Suppressor macrophage treated with lipopolysaccharide for 1 hour (primary cell): ENCODE results near the gene FRMD5.

Experiments used
- DNase-seq, 3 donors: peaks; one replicate each; pipeline ENCODE4 v3.0.0-alpha.2; 2020 to 2022

FRMD5 gene

GRCh38 chr15:44159492-44159891 is 35.6 kb downstream of the FRMD5 start:
- no peak for DNase-seq

DNA sequence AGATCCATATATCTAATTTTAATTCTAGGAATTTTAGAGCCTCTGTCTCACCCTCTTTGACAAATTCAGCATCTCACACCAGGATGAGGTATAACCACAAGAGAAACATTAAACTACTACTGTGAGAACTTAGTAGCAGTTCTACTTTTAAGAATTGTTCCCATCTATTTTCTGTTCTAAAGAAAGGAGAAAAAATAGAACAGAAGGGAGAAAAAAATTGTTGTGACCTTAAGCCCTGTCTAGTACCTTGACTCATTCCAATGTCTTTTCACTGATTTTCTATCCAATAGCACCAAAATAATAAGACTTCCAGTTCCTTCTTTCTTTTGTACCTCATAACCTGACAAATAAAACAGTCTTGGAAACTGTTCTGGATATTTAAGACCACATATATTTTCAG is 37.0 kb downstream of the FRMD5 start:
- DNase-seq, result no peak

GRCh38 chr15:44157679-44158078 is 37.4 kb downstream of the FRMD5 start:
- peak in 2 of 3 donors; percentile 8 to 23 for DNase-seq

GRCh38 chr15:44153352-44153751 is 41.7 kb downstream of the FRMD5 start:
- no peak for DNase-seq

- no peak for DNase-seq
Measured at GRCh38 chr15:44149224-44149623, 45.8 kb downstream of the FRMD5 start.

DNA sequence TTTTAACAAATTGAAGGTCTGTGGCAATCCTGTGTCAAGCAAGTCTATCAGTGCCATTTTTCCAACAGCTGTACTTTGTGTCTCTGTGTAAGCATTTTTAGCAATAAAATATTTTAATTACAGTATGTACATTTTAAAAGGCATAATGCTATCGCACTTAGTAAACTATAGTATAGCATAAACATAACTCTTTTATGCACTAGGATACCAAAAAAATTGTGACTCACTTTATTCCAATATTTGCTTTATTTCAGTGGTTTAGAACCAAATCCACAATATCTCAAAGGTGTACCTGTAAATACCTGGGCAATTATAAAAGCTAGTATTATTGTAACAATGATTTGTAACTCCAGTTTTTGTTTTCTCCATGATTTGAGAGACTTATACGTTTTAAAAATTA is 46.5 kb downstream of the FRMD5 start:
- no peak for DNase-seq

DNA sequence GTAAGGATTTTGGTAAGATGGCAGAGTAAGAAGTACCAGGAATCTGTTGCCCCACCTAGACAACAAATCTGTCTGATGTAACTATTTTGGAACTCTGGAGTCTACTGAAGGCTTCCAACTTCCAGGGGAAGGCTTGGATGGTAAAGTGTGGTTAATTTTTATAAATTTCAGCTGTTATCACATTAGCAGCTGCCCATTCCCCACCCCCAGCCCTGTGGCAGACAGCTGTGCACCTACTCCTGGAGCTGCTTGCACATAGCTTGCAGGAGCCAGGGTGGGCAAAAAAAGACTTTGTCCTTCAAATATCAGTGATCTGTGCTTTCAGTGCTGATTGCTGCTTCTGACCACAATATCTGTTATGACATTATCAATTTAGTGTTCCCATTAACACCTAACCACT is 47.4 kb downstream of the FRMD5 start:
- no peak for DNase-seq

- DNase-seq, result no peak
Measured at GRCh38 chr15:44145495-44145894, 49.6 kb downstream of the FRMD5 start.

GRCh38 chr15:44144992-44145391 is 50.1 kb downstream of the FRMD5 start:
- no peak for DNase-seq

DNA sequence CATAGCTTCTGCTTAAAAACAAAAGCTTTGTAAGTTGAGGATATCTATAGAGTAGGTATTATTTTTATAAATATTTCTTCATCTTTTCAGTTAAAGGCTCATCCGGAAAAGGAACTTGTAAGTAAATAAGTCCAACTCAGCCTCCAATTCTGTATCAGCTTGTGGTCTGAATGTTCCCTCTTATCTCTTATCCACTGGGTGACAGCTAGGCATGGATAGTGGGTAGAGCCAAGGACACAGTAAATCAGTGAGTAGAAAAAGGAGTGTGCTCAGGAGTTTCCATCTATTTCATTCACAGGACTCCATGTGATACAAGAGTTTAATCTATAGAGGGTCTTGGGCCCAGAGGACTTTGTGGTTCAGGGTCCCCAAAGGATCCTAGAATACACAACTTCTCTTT is 50.9 kb downstream of the FRMD5 start:
- no peak for DNase-seq

GRCh38 chr15:44137750-44138149 is 57.3 kb downstream of the FRMD5 start:
- DNase-seq, result no peak

DNA sequence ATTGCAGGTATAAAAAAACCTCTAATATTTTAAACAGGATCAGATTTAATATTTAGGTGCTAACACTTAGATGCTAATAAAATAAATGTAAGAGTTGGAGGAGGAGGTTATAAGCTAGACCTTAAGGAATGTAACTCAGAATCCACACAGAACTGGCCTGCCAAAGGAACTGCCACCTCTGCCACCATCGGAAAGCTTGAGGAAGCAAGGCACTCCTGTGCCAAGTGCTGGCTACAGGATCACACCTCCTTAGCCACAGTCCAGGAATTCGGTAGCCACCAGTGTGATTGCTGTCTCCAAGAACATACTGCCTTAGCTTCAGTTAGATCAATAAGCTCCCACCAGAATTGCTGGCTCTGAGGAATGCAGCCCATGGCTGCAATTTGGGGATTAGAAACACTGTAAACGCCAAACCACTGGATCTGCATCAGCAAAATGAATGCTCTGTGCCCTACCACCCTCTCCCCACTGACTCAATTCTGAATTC is 58.0 kb downstream of the FRMD5 start:
- DNase-seq, result no peak

GRCh38 chr15:44132057-44132456 is 63.0 kb downstream of the FRMD5 start:
- DNase-seq, result no peak

DNA sequence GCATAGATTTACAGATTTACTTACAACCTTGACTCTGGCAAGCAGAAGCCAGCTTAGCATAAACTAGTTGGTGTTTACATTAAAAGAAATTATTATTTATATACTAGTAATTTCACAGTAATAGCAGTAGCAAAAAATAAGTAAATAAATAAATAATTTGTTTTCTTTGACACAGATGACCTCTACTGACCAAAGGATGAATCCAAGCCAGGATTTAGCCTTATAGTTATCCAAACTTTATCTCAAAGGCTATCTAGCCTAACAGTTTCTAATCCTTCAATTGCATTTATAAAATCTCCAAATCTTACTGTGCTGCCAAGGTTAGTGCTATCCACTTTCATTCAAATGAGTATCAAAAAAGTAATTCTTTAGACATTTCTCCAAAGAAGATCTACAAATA is 64.3 kb downstream of the FRMD5 start:
- DNase-seq, result no peak

DNA sequence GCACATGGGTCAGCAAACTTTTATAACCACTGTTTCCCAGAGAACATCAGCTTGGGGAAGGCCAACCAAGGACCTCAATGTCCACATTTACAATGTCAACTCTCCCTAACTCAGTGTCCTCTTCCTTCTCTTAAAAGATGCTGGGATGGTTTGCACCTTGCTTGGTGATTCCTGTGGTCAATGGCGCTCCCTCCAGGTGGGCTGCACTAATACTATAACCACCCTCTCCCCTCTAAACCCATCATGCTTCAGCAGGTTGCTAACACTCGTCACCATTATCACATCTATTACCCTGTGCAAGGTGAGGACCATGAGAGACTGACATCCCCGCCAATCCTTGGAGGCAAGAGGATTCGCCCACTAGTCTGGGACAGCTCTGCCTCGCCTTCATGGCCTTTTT is 65.2 kb downstream of the FRMD5 start:
- DNase-seq, result no peak

DNA sequence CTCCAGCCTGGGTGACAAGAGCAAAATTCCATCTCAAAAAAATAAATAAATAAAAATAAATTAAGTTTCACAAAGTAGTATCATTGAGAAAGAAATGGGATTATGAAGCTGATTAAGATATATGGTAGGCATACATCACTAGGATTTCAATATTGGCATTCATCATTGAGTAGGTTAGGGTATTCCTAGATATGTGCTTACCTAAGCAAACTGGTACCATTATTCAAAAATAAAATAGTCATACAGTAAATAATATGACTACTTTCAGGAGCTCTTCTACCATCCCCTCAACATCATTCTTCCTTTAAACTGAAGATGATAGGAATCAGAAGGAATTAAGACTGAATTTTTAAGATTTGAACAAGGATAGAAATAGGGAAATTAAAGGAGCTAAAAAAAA is 66.6 kb downstream of the FRMD5 start:
- no peak for DNase-seq

- DNase-seq, result no peak
Measured at GRCh38 chr15:44125879-44126278, 69.2 kb downstream of the FRMD5 start.

DNA sequence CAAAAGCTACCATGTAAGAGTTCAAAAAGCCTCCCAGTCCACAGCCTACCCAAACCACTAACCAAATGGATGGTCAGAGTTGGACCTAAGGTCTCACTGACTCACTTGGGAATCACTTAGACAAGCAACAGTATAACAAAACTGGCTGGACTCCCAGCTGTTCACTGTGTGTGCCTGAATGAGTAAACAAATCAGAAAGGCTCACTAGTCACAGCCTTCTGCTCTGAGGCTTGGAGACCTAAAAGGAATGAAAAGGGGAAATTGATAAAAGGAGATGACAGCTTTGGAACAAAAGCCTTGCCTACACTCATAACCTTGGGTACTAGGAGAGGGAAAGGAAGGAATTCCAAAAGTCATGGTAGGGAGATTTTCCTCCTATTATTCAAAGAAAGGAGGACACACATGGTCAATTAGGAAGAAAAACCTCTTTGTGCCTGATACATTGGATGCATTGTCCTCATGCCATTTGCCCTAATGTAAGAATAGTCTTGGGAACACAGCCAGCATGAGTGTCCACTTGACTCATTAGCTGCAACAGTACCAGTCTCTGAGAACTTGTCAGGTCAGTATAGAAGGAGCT is 92.3 kb downstream of the FRMD5 start:
- peak in 2 of 3 donors; percentile 0 to 2 for DNase-seq

- no peak for DNase-seq
Measured at GRCh38 chr15:44101944-44102343, 93.1 kb downstream of the FRMD5 start.

DNA sequence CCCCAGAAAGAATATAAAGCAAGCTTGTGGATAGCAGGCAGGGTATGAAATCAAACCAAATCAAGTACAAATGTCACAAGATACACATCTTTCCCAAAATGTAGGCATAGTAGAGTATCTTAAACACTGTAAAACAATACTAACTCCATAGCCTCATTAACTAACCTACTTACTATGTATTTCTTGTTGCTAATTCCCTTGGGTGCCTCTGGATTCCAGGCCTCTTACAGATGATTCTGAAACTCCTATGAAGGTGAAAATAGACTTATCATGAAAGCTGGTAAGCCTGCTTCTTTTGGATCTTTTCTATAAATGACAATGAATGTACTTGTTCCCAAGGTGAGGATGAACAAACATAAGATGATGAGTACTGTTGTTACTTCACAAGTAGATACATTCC is 93.8 kb downstream of the FRMD5 start:
- no peak for DNase-seq

DNA sequence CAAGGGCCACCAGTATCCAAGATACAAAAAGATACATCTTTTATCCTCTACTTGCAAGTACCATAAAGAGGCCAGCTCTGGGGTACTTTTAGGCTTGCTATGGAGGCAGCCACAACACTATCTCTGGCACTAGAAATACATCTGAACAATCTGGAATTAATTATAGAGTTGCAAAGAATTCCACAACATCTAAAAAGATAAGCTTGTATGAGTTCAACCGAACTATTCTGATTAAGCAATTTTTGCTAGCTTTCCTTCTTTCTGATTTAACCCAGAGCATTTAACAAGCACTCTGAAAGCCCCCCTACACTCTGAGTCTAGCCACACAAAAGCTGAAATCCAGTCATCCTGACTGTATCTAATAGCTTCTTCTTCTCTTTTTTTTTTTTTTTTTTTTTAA is 95.4 kb downstream of the FRMD5 start:
- DNase-seq, result no peak

- no peak for DNase-seq
Measured at GRCh38 chr15:44097552-44097951, 97.5 kb downstream of the FRMD5 start.

- DNase-seq, result no peak
Measured at GRCh38 chr15:44096596-44096995, 98.5 kb downstream of the FRMD5 start.

- no peak for DNase-seq
Measured at GRCh38 chr15:44094781-44095180, 100.3 kb downstream of the FRMD5 start.

GRCh38 chr15:44093836-44094235 is 101.2 kb downstream of the FRMD5 start:
- no peak for DNase-seq

DNA sequence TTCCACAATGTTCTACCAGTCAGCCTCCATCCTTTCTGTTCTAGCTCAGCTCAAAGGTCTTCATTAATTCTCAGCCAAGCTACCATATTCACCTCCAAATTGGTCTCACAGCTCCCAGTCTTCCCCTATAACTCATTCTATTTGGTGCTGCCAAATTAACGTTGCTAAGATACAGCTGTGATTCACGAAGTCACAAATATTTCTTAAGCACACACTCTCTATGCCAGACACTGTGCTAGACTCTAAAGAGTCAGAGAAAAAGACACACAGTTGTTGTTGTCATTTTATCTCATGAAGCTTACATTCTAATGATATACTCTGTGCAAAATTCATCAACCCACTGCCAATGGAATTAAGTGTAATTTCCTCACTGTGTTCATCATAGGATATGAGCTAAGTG is 102.8 kb downstream of the FRMD5 start:
- no peak for DNase-seq
